T-helper 17 cell (primary cell): ENCODE measurements around the gene EYA4. TPM values are rescaled to one million over a fixed set of nuclear protein-coding genes. Genes with fewer than 3 reads are reported as not detected.
A peak's percentile ranks its signal among the peaks of the same experiment; 100 is the strongest.
"Not testable (repeated sequence)": the region's sequence is repeated elsewhere in the genome, so short reads cannot be mapped to it uniquely, and the experiment has no call there.

Source experiments
- ATAC-seq: fragments of 150-1000 bp; cut with Tn5 transposase; 2 replicates; pipeline ENCODE4 v1.10.0; 2021; ENCODE audit warnings: mild to moderate bottlenecking, moderate library complexity
- DNase-seq, 3 donors: peaks; one replicate each; pipeline versions ENCODE4 v3.0.0 to v3.0.0-alpha.2; 2020 to 2021
- H3K9me3 ChIP-seq: one replicate; pipeline ENCODE4 v1.7.0; 2013; ENCODE audit warnings: low read length, mild to moderate bottlenecking; ENCODE audit not compliant: control insufficient read depth, poor library complexity, severe bottlenecking
- H3K27ac Mint-ChIP-seq: one replicate; pipeline ENCODE4 v1.8.0; 2022; ENCODE audit warnings: mild to moderate bottlenecking, moderate library complexity, mixed read lengths
- H3K27me3 Mint-ChIP-seq: one replicate; pipeline ENCODE4 v1.8.0; 2022; ENCODE audit warnings: mixed read lengths
- H3K36me3 Mint-ChIP-seq: one replicate; pipeline ENCODE4 v1.8.0; 2022; ENCODE audit warnings: low read depth, mixed read lengths
- H3K4me1 Mint-ChIP-seq: one replicate; pipeline ENCODE4 v1.8.0; 2022; ENCODE audit warnings: mild to moderate bottlenecking, mixed read lengths
- H3K4me3 Mint-ChIP-seq: one replicate; pipeline ENCODE4 v1.8.0; 2022; ENCODE audit warnings: mild to moderate bottlenecking, moderate library complexity, mixed read lengths
- total RNA-seq, 4 donors: library from RNA in 2 of 4; stranded (reverse) in 2 of 4; gene quantifications; one replicate each; pipeline ENCODE4 v1.2.3 and lab custom pipeline; 2022 to 2026

EYA4 gene
- total RNA-seq, 2 donors from 2014 or later, result not detected

- not testable (repeated sequence) for H3K4me3 Mint-ChIP-seq, H3K4me1 Mint-ChIP-seq, DNase-seq, H3K9me3 ChIP-seq, H3K36me3 Mint-ChIP-seq, ATAC-seq, H3K27ac Mint-ChIP-seq
- peaks cover 11% of the 10 kb centered on the region for H3K27me3 Mint-ChIP-seq
Measured at GRCh38 chr6:133554121-133554520, 313.0 kb downstream of the EYA4 start.

- ATAC-seq, result no peak
- H3K36me3 Mint-ChIP-seq, result no peaks in the 10 kb centered on the region
- H3K27me3 Mint-ChIP-seq, result peaks cover 5% of the 10 kb centered on the region
- no peak overlapping the region for H3K27ac Mint-ChIP-seq
- H3K4me3 Mint-ChIP-seq, result no peak overlapping the region
- no peak for DNase-seq
- H3K9me3 ChIP-seq, result no peaks in the 10 kb centered on the region
- H3K4me1 Mint-ChIP-seq, result no peaks in the 10 kb centered on the region
Measured at GRCh38 chr6:133555685-133556084, 314.5 kb downstream of the EYA4 start.

- DNase-seq (no peak), ATAC-seq (no peak)
- Mint-ChIP-seq H3K27me3 (peaks cover 6% of the 10 kb centered on the region), H3K4me3 (no peak overlapping the region), H3K36me3 (no peaks in the 10 kb centered on the region), H3K4me1 (no peaks in the 10 kb centered on the region), H3K27ac (no peak overlapping the region)
- H3K9me3 ChIP-seq, result peaks cover 2% of the 10 kb centered on the region
Measured at GRCh38 chr6:133559926-133560325, 318.8 kb downstream of the EYA4 start.

GRCh38 chr6:133567636-133568035, 326.5 kb downstream of the EYA4 start:
- DNase-seq (no peak), ATAC-seq (no peak)
- Mint-ChIP-seq H3K27me3 (peaks cover 41% of the 10 kb centered on the region), H3K4me1 (peaks cover 6% of the 10 kb centered on the region), H3K27ac (no peak overlapping the region), H3K4me3 (no peak overlapping the region), H3K36me3 (no peaks in the 10 kb centered on the region)
- H3K9me3 ChIP-seq, result no peaks in the 10 kb centered on the region

GRCh38 chr6:133568970-133569889, 328.1 kb downstream of the EYA4 start:
- no peaks in the 10 kb centered on the region for H3K9me3 ChIP-seq
- ATAC-seq, result peak; percentile 68
- DNase-seq, result no peak
- Mint-ChIP-seq H3K4me1 (peaks cover 6% of the 10 kb centered on the region), H3K27me3 (peaks cover 35% of the 10 kb centered on the region), H3K27ac (no peak overlapping the region), H3K36me3 (no peaks in the 10 kb centered on the region), H3K4me3 (peak overlapping the region; percentile 82)

- H3K27ac Mint-ChIP-seq, result no peak overlapping the region
- no peaks in the 10 kb centered on the region for H3K36me3 Mint-ChIP-seq
- peaks cover 25% of the 10 kb centered on the region for H3K27me3 Mint-ChIP-seq
- H3K4me3 Mint-ChIP-seq, result no peak overlapping the region
- H3K4me1 Mint-ChIP-seq, result peaks cover 6% of the 10 kb centered on the region
- DNase-seq, result no peak
- ATAC-seq, result no peak
- no peaks in the 10 kb centered on the region for H3K9me3 ChIP-seq
Measured at GRCh38 chr6:133571681-133572080, 330.5 kb downstream of the EYA4 start.

GRCh38 chr6:133577851-133578250, 336.7 kb downstream of the EYA4 start:
- Mint-ChIP-seq H3K27me3 (no peaks in the 10 kb centered on the region), H3K27ac (no peak overlapping the region), H3K36me3 (no peaks in the 10 kb centered on the region), H3K4me3 (no peak overlapping the region), H3K4me1 (no peaks in the 10 kb centered on the region)
- ATAC-seq (no peak), DNase-seq (no peak)
- H3K9me3 ChIP-seq, result no peaks in the 10 kb centered on the region
